HG03439 (cell line): ENCODE results near the gene NMT2.
A peak's percentile ranks its signal among the peaks of the same experiment; 100 is the strongest.

Experiments
- ATAC-seq: cut with Tn5 transposase; IDR thresholded peaks from one replicate; pipeline ENCODE4 v1.9.1; 2021; ENCODE audit warnings: mild to moderate bottlenecking, moderate library complexity; ENCODE audit not compliant: unreplicated experiment

Gene NMT2

GRCh38 chr10:15146366-15146765, 22.1 kb downstream of the NMT2 start:
- ATAC-seq, result no peak

DNA sequence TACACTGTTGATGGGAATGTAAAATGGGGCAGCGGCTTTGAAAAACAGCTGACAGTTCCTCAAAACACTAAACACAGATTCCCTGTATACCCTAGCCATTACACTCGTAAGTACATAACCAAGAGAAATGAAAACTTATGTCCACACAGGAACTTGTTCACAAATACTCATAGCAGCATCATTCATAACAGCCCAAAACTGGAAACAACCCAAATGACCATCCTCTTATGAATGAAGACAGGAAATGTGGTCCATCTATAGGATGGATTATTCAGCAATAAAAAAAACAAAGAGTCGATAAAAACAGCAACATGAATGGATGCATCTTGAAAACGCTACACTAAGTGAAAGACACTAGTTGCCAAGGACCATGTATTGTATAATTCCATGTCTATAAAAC, 23.7 kb downstream of the NMT2 start:
- no peak for ATAC-seq

DNA sequence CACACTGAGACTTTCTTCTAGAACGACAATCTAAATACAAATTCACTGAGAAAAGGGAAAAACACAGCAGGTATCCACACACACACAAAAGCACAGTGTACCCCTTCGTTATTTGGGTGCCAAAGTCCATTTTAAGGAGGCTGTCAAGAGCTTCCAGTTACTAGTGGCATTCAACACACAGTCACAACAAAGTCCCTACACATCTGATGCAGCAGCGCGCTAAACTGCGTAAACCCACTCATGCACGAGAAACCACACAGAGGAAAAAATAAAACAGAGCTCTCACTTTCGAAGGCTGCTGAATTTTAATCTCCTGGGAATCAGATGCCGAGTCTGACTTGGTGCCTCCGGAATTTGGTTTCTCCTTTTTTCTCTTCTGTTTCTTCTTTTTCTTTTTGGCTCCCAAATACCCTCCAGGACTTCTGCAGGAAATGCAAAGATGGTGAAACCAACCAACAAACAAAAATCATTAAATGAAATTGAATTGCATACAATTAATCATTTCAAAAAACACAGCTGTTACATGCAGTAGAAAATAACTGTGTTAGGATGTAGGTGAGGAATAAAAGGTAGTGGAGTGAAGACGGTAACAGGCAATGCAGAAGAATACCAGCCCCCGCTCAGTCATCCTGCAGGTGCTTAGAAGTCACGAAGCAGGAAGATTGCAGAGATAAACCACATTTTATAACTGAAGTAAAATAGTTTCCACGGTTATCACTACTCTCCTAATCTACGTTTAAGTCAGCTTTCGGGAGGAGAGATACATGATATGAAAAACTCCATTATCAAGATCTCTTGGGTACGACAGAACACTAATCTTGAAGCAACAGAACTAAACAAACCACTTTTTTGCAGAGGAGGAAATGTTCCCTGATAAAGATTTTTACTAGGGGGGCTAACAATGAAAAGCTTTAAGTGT, 27.1 kb downstream of the NMT2 start:
- no peak for ATAC-seq

DNA sequence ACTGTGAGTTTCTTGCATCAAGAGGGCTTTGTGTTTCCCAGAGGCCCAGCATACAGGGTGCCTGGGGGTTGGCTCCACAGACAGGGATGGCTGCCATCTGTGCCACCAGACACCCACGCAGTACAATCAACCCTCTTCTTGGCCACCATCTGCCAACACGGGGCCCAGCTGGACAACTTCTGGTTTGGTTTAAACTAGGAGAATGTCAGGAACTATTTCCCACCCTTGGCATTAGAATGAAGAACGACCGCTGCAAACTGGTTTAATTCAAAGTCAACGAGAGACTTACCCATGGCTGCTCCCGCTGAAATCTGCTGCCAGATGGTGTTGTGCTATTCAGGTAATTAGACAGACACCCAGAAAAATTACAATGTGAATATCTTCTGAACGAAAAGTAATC, 27.8 kb downstream of the NMT2 start:
- ATAC-seq, result no peak

- no peak for ATAC-seq
These were observed 30.9 kb downstream of the NMT2 start for GRCh38 chr10:15137636-15138035.

- no peak for ATAC-seq
These were observed 31.5 kb downstream of the NMT2 start for GRCh38 chr10:15137036-15137359.

- ATAC-seq, result no peak
These were observed 32.1 kb downstream of the NMT2 start for GRCh38 chr10:15136129-15137035.

DNA sequence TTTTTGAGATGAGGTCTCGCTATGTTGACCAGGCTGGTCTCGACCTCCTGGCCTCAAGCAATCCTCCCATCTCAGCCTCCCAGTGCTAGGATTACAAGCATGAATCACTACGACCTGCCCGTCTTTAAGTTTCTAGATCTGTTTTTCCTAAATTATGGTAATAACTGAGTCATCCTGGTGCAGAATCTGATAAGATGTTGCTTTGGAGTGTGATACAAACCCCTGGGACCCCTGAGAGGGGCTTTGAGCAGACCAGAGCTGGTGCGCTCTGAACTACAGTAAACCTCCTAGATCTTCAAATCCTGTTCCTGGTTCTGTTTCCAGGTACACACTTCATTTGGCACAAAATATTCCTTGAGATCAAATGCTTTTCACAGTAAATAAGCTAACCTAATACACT, 37.2 kb downstream of the NMT2 start:
- ATAC-seq, result no peak

DNA sequence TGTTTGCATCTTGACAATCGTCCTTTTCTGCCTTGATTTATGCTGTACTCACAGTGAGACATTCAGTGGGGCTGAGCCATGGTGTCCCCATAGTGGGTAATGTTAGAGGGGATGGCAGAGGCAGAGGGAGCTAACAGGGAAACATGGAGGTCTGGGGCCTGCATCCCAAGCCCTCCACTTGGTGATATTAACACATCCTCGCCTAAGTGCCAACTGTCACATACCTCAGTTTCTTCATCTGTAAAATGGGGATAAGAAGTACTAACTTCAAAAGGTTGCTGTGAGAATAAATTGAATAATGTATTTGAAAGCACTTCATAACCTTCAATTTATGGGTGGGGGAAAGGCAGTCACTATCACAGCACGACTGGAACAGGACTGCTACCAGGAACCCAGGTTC, 43.6 kb downstream of the NMT2 start:
- ATAC-seq, result no peak

DNA sequence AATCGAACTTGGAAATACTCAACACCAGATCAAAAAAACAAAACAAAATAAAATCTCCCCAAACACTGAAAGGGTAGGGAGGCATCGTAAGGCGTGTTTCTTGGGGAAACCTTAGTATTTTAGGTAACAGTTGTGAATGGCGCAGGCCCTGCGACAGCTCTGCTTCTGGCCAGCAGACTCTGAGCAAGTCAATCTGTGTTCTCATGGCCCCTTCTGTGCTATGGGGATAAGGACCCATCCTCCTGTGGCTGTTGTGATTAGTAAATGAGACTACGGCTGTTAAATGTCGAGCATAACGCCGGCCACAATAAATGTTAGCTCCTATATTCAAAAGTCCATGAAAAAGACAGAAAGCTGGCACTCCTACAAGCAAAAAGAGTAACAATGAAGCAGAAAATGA, 44.3 kb downstream of the NMT2 start:
- no peak for ATAC-seq

- ATAC-seq, result no peak
These were observed 44.7 kb downstream of the NMT2 start for GRCh38 chr10:15123749-15124184.

GRCh38 chr10:15122477-15123030, 45.9 kb downstream of the NMT2 start:
- ATAC-seq, result peak; percentile 80

- ATAC-seq, result no peak
These were observed 46.8 kb downstream of the NMT2 start for GRCh38 chr10:15121707-15122106.

DNA sequence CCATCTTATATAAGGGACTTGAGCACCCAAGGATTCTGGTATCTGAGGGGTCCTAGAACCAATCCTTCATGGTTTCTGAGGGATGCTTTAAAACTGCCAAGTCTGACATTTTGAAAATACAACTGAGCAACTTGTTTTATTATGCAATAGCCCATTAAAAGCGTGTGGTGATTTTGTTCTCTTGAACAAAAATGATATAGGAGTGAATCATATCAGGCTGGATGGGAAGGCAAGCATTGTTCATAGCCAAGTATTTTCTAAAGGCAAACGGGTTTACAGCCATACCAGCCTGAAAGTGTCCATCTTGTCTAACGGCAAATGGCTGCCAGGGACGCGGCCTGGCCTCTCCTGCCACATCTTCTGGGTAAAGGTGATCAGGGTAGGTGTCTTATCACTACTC, 48.0 kb downstream of the NMT2 start:
- no peak for ATAC-seq

GRCh38 chr10:15118615-15119014, 49.9 kb downstream of the NMT2 start:
- ATAC-seq, result no peak

- no peak for ATAC-seq
These were observed 52.3 kb downstream of the NMT2 start for GRCh38 chr10:15116225-15116624.

GRCh38 chr10:15113766-15114165, 54.7 kb downstream of the NMT2 start:
- no peak for ATAC-seq

DNA sequence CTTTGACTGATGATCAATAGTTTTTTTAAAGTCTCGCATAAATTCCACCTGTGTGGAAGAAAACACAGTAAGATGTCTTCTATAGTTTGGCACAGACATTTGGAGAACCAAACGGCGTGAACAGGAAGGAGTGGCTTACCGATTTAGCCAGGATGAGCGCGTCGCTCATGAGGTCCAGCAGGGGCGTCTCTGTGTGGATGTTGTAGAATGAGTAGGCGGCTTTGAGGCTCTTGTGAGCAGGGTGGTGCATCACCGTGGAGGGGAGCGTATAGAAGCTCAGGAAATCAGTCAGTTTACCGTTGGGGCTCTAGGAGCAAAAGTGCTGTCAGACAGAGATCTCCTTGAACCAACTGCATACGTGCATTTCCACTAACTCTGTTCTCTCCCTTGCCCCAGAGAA, 55.8 kb downstream of the NMT2 start:
- no peak for ATAC-seq

DNA sequence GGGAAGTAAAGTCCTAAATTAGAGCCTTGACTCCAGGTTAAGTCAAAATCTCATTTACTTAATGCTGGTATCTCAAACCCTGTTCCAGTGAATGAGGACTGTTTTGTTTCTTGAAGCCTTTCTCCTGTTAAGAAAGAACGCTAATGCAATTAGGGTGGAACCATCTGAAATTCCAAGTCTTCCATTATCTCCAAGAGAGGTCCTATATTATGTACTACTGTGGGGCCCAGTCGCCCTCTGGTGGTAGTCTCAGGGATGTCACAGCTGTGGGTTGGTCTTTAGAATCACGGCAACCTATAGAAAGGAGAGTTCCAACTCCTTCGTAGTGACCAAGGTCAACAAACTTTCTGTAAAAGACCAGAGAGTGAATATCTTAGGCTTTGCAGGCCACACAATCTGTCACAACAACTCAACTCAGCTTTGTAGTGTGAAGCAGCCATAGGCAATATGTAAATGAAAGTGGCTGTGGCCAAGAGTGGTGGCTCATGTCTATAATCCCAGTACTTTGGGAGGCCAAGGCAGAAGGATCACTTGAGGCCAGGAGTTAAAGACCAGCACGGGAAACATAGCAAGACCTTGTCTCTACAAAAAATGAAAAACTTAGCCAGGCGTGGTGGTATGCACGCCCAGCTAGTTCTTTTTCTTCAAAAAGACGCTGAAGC, 62.0 kb downstream of the NMT2 start:
- ATAC-seq, result peak; percentile 87

DNA sequence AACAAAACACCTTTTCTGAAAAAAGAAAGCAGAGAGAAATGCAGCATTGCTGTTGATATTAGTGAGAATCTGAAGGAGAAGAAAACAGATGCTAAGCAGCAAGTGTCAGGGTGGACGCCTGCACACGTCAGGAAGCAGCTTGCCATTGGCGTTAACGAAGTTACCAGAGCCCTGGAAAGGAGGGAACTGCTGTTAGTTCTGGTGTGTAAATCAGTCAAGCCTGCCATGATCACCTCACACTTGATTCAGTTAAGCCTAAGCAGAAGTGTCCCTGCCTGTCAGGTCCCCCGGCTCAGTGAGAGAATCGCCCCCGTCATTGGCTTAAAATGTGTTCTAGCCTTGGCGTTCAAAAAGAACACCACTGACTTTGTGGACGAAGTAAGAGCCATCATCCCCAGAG, 65.0 kb downstream of the NMT2 start:
- ATAC-seq, result no peak

- ATAC-seq, result no peak
These were observed 68.6 kb downstream of the NMT2 start for GRCh38 chr10:15099886-15100285.
